ENCODE results near the gene RBSN.
A peak's percentile ranks its signal among the peaks of the same experiment; 100 is the strongest.

RBSN gene

DNA sequence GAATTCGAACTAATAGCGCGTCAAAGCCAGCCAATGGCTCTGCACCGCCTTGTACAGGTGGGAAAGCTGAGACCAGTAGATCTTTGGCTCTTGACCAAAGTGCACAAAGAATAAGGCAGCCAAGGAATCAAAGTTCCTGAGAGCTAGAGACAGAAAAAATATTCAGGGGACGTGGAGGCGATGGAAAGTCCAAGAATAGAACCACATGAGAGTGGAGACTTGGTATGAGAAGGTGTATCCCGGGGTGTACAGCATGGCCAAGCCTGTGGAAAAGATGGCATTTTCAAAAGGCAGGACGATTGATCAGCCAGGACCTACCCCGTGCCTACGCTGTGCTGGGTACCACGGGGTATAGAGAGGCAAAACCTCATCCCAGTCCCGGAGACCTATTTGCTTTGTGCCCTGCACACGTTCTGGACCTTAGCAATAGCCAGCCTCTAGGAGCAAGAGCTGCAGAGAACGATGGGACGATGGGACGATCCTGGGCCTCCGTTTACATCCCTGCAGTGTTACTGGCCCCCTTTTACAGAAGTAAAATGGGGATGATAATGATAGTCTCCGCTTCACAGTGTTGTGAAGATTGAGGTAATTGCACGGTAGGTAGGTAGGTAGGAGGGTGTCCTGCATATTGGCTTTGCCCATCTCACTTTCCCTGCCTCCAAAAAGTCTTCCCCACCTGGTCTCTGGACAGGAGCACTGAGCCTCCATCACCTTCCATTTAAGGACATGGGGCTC lies 583 bp upstream of the RBSN start:
- DNase-seq (ENCODE audit: low read depth in 2 of 3, low spot score in 1 of 3), result no peak

DNA sequence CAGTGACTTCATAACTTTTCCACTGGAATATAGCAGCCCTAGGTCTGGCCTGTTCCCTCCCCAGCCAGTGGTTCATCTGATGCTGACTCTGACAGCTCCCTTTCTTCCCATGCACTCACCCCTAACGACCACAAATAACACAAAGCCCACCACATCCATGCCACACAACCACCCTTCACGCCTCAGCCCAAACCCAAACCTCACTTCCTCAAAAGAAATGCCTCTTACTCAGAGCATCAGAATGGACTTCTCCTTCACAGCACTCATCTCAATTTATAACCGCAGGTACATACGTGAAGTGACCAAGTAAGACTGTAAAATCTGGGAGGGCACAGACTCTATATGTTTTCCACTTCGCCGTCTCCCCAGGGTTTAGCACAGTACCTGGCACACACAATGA lies 1.1 kb downstream of the RBSN start:
- DNase-seq (ENCODE audit: low read depth in 2 of 3, low spot score in 1 of 3), result peak; percentile 16 to 48 (median 35)

DNA sequence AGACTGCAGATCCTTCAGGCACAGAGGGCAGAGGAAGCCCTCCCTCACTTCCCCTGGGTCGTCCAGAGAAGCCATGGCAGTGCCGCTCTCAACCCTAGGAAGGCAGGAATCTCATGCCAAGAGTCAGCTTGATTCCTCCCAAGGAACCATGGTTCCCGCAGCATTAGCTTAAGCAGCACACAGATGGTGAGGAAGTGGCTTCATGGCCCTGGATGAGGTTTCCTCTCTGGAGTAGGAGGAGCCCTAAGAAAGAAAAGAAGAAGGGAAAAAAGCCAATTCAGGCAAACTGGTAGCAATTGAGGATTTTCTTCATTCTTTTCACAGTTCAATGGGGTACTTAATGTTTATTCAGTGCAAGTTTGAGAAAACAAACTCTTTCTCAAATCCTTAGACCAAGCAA lies 2.9 kb downstream of the RBSN start:
- DNase-seq (ENCODE audit: low read depth in 2 of 3, low spot score in 1 of 3), result no peak

DNA sequence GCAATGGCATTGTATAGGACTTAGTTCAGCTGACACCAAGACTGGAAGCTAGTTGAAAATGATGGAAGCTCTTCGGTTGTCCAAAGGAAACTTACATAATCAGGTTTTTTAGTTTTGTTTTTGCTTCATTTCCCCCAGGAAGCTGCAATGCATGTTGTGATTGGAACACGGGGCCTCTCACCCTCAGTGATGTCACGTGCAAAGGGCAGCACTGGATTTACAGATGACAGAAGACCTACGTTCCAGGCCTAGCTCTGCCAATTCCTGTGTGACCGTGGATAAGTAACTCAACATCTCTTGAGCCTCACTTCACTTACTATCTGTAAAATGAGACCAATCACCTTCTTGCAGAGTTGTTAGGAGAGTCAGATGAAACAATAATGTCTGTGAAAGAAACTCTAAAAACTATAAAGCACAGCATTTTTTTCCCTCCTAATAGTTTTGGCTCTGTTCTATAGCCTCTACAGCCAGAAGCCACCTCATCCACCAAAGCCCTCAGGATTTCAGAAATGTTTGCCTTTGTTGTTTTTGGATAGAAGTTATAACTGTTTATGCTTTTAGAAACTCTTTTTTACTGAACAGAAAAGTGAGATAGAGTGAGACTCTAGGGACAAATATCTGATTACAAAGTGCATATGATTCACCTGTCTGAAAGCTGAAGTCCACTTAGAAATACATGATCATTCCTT lies 4.6 kb downstream of the RBSN start:
- DNase-seq (ENCODE audit: low read depth in 2 of 3, low spot score in 1 of 3), result no peak

DNA sequence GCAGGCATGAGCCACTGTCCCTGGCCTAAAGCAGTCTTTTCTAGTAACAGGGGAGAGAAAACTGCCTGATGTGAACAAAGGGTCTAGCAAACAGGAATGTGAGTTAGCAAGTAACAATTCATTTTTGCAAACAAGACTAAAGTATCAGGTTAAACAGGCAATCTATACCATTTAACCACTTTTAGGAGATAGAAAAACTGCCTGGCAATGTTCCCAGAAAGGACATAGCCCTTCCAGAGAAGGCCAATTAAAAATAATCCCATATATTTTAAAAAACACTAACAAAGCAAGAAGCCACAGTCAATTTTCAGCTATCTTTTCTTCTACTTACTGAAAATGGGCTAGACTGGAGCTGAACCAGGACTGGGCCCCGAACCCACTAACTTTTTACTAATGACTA lies 6.3 kb downstream of the RBSN start:
- DNase-seq (ENCODE audit: low read depth in 2 of 3, low spot score in 1 of 3), result no peak

DNA sequence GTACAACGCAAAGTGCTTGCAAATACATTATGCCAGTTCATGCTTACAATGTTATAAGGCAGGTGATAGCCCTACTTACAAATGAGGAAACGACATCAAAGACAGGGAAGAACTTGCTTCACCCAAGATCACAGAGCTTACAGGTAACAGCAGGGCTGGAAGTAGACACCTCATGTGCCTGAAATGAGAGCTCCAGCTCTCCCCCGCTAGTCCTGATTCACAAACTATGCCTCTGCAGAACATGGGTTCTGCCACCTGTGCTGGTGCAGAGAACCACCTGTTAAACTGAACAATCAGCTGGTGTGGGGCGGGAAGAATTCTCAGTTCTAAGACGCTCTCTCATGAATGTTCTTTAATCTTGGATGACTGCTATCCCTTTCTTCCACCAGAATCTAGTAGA lies 7.4 kb downstream of the RBSN start:
- no peak for DNase-seq (ENCODE audit: low read depth in 2 of 3, low spot score in 1 of 3)

DNA sequence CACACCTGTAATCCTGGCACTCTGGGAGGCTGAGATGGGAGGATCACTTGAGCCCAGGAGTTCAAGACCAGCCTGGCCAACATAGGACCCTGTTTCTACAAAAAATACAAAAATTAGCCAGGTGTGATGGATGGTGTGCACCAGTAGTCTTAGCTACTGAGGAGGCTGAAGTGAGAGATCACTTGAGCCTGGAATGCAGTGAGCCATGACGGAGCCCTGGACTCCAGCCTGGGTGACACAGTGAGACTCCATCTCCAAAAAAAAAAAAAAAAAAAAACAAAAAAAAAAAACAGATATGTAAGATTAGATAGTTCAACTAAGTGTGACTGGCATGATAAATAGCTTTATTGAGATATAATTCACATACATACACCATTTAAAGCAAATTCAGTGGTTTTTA lies 9.7 kb downstream of the RBSN start:
- DNase-seq (ENCODE audit: low read depth in 2 of 3, low spot score in 1 of 3), result no peak

DNA sequence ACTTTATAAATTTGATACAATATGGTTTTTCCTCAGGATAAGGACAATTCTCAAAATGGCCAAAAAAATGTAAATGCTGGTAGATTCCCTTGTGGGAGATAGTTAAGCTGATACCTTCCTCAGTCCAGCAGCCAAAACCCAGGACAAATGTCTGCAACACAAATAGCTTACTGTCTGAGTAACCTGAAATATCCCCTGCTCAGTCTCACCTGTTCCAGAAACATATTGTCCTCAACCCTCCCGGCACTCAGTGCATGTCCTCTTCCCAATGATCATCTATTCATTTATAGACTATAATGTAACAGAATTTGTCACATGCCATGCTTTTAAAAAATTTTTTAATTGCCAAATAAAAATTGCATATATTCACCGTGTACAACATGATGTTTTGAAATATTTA lies 12.2 kb downstream of the RBSN start:
- no peak for DNase-seq (ENCODE audit: low read depth in 2 of 3, low spot score in 1 of 3)

DNA sequence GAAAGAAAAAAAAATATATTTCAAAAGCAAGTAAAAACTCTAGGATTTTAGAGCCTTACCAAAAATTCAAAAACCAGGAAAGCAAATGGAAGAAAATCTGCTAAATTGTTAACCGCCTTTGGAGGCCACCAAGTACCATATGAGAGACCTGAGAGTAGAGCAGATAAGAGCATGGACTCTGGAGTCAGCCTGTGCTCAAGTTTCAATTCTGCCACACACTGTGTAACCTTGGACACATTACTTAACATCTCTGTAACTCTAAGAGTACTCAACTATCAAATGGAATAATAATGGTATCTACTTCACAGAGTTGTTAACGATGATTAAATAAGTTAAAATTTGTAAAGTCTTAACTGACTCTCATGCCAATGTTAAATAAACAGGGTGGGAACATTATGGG lies 12.7 kb downstream of the RBSN start:
- DNase-seq (ENCODE audit: low read depth in 2 of 3, low spot score in 1 of 3), result no peak

DNA sequence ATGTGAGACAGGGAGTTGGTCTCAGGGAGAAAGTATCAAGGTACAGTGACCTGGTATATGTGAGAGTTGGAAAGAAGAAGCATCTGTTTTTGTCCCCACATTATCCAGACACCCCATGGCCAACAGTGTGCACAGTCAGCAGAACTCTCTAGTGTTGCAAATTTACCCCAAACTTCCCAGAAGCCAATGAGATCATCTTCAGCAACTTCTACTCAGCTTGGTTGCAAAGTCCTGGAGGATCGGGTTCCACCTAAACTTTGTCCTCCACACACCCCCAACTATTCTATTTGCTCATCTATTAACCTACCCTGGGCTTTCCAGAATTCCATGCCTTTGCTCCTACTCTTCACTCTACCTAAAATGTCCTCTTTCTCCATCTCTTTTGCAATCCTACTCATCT lies 15.7 kb downstream of the RBSN start:
- DNase-seq (ENCODE audit: low read depth in 2 of 3, low spot score in 1 of 3), result no peak

DNA sequence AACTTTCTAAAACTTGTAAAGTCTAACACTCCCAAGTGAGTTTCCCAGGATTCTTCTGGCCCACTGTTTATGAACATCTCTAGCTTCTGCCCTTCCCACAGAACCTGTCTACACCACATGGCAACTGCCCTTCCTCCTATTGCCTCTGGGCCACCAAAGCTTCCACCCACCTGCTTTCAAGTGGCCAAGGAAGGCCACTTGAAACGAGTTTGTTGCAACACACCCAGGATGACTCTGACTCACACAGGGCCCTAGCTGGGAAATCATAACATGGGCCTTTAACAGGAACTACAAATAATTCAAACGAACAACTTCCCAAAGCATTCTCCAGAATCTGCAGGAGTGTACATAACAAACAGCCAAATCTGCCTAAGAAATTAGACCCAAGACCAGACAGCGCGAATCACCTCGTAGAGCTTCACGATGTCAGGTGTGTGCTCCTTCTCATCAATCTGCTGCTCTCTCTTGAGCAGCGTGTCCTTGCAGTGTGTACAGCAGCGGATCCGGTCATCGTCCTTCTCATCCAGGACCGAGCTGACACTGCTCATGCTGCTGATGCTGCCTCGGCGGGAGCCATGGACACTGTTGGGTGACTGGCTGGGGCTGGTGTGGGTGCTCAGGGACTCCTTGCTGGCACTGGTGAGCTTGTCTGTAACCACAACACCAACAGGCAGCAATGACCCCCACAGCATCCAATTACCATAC lies 16.8 kb downstream of the RBSN start:
- DNase-seq (ENCODE audit: low read depth in 2 of 3, low spot score in 1 of 3), result no peak

DNA sequence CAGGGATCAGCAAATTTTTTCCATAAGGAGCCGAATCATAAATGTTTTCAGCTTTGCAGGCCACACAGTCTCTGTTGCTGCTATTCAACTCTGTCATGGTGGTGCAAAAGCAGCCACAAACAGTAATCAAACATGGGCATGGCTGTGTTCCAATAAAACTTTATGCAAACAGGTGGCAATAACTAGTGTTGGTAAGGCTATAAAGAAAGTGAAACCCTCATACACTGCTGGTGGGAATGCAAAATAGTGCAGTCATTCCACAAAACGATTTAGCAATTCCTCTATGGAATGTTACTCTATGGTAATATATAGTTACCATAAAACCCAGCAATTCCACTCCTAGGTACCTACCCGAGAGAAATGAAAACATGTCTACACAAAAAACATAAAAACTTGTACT lies 19.9 kb downstream of the RBSN start:
- no peak for DNase-seq (ENCODE audit: low read depth in 2 of 3, low spot score in 1 of 3)

DNA sequence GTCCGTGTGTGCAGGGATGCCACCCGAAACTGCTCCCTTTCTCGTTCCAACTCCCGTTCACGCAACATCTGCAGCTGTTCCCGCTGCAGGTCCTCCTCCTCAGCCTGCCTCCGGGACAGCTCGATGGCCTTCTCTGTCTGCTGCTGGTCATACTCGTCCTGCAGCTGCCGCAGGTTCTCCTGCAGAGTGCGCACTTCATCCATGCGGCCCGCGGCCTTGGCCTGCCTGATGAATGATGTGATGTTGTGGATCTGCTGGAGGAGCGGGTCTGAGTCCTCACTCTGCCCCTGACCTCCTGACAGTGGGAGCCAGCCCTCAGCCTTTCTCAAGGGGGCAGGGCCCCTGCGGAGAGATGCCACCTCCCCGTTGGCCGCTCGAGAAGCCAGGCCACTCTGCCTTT lies 24.4 kb downstream of the RBSN start:
- no peak for DNase-seq (ENCODE audit: low read depth in 2 of 3, low spot score in 1 of 3)

DNA sequence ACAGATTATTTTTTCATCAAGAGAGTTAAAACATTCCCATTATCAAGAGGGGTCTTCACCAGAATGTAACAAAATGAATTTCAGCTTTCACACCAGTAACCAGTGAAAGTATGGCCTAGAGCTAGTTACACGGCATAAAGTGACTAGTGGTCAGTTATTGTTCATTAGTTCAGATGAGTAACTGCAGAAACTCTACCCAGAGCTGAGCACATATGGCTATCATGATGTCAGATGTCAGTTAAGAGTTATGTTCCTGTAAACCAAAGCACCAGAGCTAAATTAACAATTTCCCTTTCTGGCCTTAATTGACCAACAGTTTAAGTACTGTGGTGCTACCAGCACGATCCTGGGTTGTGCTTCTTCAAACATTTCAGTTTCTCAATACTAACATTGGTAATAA lies 27.2 kb downstream of the RBSN start:
- DNase-seq (ENCODE audit: low read depth in 2 of 3, low spot score in 1 of 3), result no peak

DNA sequence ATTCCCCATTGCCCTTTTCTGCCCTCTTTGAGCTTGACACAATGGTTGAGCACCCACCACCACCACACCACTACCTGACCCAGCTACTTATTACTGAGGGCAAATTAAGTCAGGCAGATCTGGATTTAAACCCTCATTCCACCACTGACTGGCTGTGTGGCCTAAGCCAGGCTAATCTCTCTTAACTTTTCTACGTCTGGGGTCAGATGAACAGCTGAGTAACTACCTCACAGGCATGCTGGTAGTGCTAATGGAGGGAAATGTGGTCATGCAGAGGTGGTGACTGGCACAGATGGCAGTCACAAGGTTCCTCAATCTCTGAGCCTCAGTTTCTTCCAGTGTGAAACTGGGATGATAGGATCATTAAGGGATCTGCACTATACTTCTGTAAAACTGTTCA lies 29.5 kb downstream of the RBSN start:
- no peak for DNase-seq (ENCODE audit: low read depth in 2 of 3, low spot score in 1 of 3)

DNA sequence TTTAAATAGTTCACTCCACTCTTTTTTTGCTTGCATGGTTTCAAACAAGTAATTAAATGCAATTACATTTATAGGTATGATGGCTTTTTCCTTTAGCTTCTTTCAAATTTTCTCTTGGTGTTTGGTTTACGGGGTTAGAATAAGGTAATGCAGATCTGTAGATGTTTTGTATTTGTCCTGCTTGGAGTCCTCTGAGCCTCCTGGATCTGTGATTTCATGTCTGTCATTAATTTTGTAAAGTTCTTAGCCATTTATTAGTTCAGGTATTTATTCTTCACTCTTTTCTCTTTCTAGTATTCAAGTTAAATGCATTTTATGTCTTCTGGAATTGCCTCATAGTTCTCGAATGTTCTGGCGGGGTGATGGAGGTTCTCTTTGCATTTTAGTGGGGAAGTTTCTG lies 32.5 kb downstream of the RBSN start:
- no peak for DNase-seq (ENCODE audit: low read depth in 2 of 3, low spot score in 1 of 3)

DNA sequence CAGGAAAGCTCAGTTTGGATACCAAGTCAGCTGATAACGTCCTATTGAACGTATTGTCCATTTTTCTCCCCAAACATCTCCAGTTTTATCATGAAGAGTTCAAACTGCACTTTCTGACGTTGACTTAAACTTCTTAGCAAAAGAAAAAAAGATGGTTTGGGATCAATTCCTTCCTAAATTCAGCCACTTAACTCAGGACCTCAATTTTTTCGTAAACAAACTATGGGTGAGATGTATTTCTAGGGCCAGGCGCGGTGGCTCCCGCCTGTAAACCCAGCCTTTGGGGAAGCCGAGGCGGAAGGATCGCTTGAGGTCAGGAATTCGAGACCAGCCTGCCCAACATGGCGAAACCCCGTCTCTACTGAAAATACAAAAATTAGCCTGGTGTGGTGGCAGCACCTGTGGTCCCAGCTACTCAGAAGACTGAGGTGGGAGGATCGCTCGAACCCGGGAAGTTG lies 33.4 kb downstream of the RBSN start:
- DNase-seq (ENCODE audit: low read depth in 2 of 3, low spot score in 1 of 3), result no peak

DNA sequence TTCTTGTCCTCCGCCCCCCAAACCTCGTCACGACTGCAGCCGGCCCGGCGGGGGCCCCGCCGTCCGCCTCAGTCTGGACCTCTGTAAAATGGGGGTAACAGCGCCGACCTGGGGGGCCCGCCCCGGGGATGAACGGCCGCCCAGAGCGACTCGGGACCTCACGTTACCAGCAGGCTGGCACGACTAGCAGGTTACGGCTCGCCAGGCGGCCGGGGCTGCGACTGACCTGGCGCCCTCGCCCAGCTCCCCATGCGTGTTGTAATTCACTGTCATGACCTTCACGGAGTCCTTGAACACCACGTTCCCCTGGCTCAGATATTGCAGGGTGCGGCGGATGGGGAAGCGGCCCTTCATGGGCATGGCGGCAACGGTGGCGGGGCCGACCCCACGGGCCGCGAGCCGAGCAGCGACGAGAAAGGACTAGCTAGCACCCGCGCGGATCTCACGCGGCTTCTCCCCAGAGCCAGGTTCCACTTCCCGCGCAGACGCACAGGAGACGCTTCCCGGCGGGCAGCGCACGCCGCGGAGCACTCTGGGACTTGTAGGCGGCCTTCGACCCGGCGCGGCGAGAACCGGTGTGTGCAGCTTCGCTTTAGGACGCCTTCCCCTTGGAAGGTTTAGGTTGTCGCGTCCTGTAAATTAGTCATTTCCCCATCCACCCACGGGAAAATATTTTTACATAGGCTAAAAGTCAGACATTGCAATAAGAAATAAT lies 34.0 kb downstream of the RBSN start, which contains the start of gene MRPS25:
TSS of gene MRPS25 (minus strand) at position 481 of the 715 bp plus-strand sequence. CDS start at position 360, 121 bp downstream.
- DNase-seq (ENCODE audit: low read depth in 2 of 3, low spot score in 1 of 3), result peak; percentile 76 to 87 (median 86)

DNA sequence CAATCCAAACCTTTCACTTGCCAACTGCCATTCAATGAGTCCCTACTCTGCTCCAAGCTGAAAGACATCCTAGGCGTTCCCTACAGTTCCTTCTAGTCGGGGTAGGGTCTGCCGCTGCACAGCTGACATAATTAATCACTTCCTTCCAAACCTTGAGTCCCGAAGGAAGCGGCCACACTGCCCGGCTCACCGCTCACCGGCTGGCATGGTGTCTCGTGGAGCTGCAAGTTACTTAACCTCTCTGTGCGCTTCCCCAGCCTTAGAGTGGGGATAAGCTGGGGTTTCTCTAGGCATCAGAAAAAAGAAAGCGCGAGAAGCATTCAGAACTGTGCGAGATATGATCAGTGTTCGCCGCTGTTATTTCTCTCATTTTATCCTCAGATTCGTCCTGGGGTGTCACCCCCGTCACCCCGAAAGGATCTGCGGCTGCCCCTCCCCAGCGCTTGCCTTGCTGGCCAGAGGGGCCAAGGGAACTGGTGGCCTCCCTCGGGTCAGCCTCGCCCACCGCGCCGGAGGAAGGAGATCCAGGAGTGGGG lies 34.6 kb downstream of the RBSN start:
- DNase-seq (ENCODE audit: low read depth in 2 of 3, low spot score in 1 of 3), result no peak

DNA sequence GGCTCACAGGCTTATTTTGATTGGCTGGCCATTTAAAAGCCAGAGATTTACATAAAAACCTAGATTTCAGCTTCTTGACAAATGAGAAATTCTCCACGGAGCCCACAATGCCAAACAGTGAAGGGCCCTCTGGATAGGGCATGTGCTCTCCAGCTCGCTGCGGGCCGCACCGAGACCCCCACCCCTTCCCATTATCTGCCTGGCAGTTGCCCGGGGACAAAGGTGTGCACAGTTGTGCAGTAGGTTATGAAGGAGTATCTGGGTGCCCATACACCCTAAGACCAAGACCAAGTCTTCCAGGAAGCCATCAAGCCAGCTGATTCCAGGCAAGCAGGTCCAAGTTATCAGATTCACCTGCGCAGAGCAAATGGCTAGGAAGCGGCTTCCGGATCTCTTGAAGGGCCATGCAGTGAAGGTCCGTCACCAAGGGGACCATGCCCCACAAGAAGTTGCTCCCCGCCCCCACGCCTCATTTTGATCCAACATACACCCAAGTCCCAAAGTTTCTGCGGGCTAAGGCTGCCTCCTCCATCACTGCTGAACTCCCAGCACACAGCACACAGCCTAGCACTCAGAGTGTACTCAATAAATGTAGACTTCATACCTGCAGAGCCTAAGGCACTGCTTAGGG lies 35.2 kb downstream of the RBSN start:
- DNase-seq (ENCODE audit: low read depth in 2 of 3, low spot score in 1 of 3), result no peak

DNA sequence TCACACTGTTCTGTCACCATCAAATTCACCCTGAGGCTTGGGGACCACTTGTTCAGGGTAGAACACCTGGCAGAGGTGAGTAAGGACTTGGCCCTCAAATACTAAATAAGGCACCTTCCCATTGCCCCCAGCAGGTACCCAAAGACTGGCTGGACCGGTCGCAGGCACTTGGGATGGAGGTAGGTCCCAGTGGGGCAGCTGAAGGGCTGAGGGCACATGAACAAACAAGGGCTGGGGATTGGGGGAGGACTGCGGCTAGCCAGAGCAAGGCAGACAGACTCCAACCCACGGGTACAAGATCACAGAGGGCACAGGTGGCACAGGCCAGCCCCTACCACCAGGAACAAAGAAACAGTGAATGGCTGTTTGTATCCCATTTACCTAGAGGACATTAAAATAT lies 35.7 kb downstream of the RBSN start:
- no peak for DNase-seq (ENCODE audit: low read depth in 2 of 3, low spot score in 1 of 3)
